NCI-H774 (cell line): ENCODE measurements around the gene NOSIP.
A peak's percentile ranks its signal among the peaks of the same experiment; 100 is the strongest.

Experiments
- DNase-seq: peaks from one replicate; lab custom pipeline; 2025; lab: John Stamatoyannopoulos, UW

The NOSIP gene

DNA sequence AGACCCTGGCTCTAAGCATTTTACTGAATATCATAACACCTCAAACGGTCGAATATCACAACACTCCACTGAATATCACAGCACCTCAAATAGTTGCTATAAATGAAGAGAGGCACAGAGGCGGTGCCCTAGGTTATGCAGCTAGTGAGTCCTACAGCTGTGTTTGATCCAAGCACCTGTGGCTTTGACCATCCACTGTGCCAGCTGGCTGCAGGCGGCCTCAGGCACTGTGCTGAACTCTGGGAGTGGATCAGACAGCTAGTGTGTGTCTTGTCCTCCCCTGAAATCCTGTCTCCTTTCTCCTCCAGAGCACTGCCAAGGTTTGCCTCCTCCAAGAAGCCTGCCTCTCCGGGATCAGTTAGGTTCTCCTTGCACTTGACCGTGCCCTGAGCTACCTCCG is 7.3 kb downstream of the NOSIP start:
- no peak for DNase-seq

DNA sequence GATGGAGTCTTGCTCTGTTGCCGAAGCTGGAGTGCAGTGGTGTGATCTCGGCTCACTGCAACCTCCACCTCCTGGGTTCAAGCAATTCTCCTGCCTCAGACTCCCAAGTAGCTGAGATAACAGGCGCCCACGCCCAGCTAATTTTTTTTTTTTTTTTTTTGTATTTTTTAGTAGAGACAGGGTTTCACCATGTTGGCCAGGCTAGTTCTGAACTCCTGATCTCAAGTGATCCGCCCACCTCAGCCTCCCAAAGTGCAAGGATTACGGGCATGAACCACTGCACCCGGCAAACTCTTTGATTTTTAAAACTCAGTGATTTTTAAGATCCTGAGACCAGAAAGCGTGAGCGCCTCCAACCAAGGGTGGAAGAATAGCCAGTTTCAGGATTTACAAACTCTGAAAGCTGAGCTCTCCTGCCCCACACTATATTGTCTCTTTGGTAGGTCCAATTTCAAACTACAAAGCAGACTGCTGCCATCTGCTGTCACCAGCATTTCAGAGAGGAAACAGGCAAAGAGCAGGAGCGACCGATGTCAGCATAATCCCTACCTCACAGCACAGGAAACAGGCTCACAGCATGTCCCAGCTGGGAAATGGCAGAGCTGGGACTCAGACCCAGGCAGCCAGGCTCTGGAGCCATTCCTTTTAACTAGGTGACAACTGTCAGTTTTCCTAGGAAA is 9.2 kb downstream of the NOSIP start:
- no peak for DNase-seq

DNA sequence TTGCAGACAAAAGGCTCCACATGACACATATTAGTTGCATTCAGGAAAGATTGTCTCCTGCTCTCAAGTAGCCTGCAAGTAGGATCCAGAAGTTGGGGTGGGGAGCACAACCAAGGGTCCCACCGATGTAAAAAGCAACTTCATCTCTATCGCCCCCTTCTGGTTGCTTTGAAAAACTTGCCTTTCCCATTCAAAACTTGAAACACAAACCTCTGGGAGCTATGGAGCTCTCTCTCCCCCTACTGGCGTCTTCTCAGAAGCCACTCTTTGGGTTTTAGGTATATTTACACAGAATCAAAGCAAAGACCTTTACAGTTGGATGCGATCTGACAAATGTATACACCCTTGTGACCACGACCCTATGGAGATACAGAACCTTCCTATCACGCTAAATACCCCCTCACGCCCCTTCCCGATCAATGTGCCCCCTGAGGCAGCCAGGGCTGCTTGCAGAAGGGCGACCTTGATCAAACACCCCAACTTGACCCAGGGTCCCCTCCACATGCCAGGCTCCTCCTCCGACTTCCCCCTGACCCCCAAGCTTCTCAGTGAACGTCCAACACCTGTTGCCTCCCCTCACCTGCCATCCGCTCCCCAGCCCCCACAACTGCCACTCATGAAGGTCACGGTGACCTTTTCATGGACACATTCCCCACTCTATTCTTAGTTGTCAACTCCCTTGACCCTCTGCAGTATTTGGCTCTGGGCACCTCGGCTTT is 10.1 kb downstream of the NOSIP start:
- peak; percentile 62 for DNase-seq

DNA sequence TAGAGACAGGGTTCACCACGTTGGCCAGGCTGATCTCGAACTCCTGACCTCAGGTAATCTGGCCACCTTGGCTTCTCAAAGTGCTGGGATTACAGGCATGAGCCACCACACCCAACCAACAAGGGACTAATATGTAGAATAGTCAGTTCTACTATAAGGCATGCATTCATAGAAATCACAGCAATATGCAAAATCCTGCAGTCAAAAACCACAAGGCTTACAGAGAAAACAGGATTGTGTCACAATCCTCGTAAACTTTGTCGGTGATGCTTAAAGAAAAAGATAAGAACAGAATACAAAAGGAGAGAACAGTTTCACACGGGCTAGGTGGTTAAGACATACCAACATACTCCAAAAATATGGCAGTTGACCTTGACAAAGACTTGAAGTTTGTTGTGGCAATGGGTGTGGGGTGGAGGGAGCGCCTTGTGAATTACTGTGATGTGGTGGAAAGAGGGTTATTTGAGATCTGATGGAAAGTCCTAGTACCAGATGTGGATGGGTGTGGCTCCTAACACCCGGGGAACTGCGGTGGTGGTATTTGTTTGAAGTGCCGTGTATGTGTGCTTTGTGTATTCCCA is 12.4 kb downstream of the NOSIP start:
- no peak for DNase-seq

DNA sequence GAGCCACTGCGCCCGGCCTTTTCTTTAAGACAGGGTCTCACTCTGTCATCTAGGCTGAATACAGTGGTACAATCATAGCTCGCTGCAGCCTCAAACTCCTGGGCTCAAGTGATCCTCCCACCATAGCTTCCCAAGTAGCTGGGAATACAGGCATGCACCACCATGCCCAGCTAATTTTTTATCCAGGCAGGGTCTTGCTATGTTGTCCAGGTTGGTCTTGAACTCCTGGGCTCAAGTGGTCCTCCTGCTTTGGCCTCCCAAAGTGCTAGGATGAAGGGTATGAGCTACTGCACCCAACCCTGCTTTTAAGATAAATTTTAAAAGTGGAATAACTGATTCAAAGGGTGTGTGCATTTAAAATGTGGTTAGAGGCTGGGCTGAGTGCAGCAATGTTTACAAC is 14.1 kb downstream of the NOSIP start:
- no peak for DNase-seq

DNA sequence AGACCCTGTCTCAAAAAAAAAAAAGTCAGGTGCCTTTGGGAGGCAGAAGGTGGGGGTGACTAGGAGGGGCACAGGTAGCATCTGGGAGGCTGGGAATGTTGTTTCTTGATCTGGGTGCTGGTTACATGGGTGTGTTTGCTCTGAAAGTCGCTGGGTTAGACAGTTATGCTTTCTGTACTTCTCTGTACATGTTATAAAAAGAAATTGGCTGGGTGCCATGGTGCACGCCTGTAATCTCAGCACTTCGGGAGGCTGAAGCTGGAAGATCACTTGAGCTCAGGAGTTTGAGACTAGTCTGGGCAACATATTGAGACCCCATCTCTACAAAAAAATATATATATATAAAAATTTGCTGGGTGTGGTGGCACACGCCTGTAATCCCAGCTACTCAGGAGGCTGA is 15.1 kb downstream of the NOSIP start:
- DNase-seq = no peak

DNA sequence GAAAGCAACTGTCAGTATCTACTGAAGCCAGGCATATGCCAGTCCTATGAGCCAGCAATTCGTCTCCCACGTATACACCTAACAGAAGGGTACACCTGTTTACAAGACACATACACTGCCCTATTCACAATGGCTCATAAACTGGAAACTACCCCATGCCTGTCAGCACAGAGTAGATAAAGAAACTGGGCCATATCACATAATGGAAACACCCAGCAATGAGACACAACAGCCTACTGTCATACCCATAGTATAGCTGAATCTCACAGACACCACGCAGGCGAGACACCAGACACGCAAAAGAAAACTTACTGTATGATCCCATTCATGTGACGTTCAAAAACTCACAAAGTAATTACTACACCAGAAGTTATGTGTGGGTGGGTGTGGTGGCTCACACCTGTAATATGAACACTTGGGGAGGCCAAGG is 15.7 kb downstream of the NOSIP start:
- no peak for DNase-seq

DNA sequence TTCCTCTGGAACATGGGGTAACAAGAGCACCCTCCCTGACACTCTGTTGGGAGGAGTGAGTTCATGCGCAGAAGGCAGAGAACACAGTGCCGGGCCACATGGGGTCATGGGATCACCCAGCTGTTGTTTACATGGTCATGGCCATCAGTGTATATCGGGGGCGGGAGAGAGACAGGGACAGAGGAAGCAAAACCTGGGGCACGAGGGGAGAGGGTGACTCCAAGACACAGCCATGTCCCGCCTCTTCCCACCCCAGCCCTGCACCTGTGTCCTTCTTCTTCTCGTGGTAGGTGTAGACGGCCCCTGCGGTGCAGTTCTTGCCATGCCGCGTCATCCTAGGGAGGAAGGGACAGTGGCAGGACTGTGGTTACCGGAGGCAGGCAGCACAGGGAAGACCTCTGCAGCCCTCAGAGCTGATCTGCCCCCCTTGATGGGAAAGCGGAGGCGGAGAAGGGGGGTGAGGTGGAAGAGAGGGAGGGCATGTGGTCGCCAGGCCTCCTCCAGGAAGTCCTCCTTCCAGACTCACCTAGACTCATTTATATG is 19.9 kb downstream of the NOSIP start:
- no peak for DNase-seq

DNA sequence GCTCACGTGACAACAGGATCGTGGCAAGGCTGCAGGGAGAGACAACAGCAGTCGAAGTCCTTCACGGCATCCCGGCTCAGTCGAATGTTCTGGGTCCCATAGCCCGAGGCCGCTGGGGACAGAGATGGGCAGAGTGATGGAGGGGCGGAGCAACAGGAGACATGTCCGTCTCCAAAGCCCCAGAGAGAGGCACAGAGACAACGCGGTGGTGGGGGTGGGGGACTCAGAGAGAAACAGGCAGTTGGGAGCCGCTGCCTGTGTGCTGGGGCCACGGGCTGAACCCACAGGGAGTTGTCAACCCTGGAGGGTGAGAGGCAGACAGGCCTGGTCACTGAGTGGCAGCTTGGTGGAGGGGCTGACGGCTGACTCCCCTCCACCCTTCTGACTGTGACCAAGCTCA is 20.4 kb downstream of the NOSIP start:
- no peak for DNase-seq

DNA sequence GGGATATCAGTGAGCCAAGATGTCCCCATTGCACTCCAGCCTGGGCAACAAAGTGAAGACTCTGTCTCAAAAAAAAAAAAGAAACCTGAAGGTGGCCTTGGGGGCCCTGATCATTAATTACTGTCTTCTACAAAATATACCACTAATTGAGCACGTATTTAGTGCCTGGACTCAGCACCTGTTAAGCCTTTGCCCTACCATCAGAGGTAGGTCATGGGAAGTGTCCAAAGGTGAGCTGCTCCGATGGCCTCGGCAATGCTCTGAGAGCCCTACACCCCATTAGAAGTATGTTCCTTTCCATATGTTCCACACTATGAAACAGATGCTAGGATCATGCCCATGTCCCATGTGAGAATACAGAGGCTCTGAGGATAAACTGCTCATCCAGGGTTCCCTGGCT is 20.9 kb downstream of the NOSIP start:
- DNase-seq = no peak

DNA sequence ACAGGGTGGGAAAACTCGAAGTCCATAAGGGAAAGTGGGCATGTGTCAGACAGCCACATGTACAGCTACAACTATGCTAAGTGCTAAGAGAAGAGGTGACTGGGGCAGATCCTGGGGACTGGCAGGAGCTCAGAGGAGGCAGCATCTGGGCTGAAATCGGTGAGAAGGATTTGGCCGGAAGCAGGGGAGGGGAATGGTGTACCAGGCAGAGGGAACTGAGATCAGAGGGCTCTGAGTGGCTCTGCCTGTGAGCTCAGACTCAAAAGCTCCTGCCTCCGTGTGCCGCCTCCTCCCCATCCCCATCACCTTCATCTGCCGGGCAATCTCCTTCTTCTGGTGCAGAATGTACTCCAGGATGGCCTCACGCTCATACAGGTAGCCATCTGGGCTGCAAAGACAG is 21.8 kb downstream of the NOSIP start:
- DNase-seq = no peak

DNA sequence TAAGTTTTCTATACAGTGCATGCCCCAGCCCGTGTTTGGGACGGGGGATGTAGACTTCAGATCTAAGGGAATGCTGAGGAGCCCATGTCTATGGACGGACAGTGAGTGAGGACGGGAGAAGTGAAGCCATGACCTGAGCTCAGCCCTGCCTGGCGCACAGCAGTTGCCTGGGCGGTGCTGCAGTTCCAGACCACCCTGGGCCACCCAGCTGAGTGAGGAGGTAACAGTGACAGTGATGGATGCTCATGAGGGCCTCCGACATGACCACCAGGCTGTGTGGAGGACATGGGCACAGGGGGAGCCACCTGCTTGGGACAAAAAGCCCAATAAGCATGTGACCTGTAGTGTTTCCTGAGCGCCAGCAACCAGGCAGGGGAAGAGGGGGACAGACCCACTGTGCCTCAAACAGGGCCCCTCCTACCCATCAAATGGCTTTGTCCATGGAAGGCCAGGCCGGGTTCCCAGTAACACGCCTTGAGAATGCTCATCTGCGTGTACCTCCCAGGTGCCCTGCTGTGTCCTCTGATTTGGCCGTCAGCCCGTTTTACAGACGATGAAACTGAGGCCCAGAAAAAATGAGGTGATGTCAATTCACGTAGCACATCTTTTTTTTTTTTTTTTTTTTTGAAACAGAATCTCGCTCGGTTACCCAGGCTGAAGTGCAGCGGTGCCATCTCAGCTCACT is 22.6 kb downstream of the NOSIP start:
- no peak for DNase-seq

DNA sequence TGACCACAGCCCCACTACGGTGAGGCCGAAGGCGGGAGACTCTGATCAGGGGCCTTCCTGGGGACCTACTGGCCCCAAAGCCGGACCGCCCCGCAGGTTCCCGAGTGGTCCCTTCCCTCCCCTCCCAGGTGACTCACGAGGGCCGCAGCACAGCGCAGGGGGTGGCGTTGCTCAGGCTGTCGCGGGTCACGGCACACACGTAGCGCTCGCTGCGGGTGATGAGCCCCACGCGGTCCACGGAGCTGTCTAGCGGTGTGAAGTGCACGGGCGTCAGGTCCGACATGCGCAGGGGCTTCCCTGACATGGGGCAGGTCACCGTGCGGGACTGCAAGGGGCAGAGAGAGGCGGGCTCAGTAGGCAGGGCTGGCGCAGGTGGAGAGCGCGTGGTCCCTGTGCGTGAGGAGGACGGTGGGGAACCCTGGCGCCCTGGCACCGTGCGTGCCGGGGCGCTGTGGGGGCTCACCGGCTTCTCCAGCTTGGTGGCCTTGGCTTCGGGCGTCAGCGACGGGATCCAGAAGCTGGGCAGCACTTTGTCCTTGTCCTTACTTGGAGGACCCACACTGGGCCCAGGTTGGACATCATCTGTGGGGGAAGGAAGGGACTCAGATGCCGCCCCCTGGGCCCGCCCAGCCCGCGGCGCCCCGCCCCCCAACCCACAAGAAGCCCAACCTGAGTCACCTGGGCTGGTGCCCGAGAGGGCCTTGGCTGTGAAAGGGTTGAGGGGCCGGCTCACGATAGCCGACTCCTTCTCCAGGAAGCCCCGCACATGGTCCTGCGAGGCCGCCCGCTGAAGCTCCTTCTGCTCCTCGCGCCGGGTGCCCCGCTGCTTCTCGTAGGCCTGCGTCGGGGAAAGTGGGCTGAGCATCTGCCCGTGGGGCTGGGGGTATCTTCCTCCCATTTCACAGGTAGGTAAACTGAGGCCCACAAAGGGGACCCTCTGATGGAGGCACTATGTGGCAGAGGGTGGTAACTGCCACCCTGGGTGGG is 23.7 kb downstream of the NOSIP start:
- DNase-seq = no peak

DNA sequence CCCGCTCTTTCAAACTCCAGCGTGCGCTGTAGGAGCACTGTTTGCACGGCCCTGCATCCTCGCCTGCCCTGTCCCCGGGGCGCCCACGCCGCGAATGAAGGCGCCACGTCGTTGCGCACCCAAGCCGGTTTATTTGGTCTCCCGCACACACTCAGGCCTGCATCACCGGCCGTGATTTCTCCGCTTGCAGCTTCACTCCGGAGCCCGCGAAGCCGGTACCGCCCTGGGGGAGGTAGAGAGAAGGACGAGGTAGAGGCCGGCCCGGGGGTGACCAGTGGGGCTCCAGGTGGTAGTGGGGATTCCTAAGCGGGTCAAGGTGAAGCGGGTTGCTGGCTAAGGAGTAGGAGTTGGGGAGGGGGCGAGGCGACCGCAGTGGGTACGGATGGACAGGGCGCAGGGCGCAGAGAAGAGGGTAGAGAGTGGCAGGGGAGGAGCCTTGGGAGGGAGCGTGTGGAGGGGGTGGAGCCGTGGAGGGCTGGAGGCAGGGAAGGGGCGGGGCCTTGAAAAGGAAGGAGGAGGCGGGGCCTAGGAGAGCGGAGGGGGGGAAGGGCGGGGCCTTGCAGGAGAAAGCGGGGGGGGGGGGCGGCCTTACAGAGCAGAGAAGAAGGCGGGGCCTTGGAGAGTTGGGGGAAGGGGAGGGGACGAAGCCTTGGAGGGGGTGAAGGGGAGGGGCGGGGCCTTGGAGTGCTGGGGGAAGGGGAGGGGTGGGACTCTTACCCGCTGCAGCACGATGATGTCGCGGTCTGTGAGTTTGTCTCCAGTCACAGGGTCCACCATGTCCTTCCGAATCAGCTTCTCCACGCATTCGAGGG is 24.6 kb downstream of the NOSIP start:
- no peak for DNase-seq

DNA sequence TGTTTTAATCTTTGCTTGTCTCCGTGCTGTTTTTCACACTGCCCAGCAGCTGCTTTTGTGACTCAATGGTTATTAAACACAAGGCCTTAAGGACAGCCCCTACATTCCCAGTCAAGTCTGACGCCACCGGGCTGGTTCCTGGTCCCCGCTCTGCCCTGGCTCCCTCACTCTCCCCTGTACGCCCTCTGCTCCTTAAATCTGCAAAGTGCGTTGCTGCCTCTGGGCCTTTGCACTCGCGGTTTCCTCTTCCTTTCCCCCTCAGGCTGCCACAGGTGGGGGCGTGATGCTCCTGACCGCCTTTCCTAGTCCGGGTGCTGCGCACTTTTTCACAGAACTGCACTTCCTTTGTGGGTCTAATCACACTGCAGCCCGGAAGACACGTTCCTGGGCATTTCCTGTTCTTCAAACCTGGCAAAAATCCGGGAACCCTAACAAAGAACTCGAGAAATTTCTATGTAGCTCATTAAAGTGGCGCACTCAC is 25.6 kb downstream of the NOSIP start:
- DNase-seq = no peak

DNA sequence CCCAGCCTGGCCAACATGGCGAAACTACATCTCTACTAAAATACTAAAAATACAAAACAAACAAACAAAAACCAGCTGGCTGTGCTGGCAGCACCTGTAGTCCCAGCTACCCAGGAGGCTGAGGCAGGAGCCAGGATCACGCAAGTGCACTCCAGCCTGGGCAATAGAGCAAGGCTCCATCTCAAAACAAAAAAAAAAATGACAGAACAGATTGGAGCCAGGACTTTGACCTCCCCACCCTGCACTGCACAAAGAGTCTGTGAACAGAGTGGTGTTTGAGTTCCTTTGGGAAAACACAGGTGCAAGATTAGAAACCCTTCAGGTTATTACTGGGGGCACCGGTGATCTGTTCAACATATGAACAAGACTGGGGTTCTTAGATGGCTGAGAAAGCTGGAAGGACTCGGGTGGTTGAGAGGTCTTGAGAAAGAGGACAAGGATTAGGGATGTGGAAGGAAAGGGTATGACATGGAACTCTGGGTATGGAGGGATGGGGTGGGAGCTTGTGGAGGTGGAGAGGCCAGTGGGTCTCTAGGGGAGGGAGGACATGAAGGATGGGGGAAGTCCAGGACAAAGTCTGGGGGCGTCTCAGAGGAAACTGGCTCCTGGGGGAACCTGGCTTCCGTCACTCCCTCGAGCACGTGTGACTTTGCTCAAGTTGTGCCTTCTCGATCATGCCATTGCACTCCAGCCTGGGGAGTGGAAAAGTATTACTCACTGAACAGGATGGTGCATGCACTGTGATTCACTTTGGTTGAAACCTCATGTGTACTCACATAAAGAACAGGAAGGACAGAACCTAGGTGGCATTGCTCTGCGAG is 26.7 kb downstream of the NOSIP start:
- no peak for DNase-seq

DNA sequence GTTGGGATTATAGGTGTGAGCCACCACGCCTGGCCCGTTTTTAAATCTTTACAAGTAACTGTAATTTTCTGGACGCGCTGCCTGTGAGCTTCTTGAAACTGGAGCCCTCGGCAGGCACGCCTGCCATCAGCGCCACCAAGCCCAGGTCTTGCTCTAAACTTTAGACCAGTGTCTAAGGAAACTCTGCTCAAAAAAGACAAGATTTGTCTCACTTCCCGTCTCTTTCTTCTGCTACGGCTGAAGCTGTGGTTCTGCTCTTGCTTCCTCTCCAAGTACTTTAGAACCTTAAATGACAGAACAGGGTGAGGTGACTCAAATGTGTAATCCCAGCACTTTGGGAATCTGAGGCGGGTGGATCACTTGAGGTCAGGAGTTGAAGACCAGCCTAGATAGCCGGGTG is 27.6 kb downstream of the NOSIP start:
- no peak for DNase-seq

DNA sequence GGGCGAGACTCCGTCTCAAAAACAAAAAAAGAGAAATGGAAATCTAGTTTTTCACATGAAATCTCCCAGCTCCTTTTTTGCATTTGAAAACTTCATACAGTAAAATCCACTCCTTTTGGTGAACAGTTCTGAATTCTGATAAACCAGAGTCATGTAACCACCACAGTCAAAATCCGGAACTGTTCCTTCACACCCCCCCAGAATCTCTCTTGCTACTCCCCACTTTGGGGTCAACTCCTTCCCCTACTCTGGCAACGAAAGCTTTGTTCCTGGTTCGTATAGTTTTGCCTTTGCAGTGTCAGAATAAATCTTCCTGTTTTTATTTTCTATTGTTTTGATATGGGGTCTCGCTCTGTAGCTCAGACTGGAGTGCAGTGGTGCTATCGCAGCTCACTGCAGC is 28.8 kb downstream of the NOSIP start:
- no peak for DNase-seq

DNA sequence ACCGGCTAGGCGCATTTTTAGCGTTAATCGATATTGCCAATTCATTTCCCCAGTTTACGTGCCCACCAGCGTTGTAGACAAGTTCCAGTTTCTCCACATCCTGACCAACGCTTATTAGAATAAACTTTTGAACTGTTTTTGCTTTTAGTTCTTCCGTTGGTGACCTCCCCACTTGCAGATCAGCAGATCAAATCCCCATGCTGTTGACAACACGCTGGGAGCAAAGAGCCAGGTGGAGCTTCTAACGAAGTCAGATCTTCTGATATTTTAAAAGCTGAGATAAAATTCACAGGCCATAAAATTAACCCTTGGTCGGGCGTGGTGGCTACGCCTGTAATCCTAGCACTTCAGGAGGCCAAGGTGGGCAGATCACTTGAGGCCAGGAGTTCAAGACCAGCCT is 31.3 kb downstream of the NOSIP start:
- no peak for DNase-seq
